NCI-H1092 treated with DMSO at 0.1 percent for 48 hours (cell line): ENCODE results near the gene CPA2.

Experiments
- DNase-seq: peaks from one replicate; lab custom pipeline; 2025; lab: John Stamatoyannopoulos, UW

The CPA2 gene

DNA sequence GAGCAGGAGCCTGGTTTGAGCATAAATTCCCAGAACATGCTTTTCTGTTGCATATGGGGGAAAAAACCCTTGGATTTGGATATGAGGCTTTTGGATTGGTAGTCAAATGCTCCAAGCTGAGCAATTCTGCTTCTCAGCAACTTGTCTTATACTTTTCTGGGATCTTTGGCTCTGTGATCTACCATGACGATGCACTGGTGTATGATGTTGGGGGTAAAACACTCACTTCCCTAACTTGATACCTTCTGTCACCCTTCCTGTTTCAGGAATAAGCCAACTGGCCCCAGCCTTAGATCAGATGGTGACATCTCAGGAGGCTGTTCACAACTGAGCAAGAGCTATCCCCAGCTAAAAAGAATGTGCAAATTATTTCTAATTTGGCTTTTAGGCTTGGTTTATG is 13.2 kb downstream of the CPA2 start:
- no peak for DNase-seq

DNA sequence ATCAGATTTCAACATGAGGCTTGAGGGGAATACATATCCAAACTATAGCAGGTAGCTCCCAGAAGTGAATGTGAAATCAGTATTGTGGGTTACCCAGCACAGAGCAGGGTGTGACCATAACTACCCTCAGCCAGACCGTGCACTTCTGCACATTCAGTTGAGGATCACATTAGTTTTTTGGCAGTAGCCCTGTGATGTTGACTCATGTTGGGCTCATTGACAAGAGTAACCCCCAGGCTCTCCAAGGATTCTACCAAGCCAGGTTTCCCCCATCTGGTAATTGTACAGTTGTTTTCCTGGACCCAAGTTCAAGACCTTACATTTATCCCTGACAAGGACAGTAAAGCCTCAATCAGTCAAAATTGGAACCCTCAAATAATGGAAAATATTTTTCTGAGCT is 14.6 kb downstream of the CPA2 start:
- no peak for DNase-seq

DNA sequence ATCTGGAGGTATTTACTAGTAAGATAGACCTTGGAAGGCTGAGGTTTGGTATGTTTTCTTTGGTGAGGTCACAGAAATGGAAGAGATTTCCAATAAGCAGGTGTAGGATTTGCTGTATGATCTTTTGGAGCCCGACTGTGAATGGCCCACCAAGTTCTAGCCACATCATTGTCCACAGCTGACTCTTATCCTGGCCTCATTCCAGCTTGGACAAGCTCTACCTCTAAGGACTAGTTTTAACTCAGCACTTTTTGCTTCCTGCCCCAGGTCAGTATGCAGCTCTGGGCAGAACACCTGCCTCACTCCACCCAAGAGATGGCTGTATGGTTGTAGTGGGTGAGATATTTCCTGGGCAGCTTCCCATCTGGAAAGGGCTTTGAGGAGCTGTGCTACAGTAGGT is 20.2 kb downstream of the CPA2 start:
- DNase-seq: no peak

DNA sequence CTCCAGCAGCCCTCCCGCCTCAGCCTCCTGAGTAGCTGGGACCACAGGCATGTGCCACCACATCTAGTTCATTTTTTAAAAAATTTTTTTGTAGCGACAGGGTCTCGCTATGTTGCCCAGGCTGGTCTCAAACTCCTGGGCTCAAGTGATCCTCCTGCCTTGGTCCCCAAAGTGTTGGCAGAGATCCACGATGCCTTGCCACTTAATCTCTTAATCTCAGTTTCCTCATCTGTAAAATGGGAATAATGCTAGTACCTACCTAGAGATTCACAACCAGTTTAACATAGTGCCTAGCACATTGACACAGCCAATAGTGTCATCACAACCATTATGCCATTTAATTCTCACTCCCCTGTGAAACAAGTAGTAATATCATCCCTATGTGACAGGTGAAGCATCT is 21.5 kb downstream of the CPA2 start:
- DNase-seq: no peak

DNA sequence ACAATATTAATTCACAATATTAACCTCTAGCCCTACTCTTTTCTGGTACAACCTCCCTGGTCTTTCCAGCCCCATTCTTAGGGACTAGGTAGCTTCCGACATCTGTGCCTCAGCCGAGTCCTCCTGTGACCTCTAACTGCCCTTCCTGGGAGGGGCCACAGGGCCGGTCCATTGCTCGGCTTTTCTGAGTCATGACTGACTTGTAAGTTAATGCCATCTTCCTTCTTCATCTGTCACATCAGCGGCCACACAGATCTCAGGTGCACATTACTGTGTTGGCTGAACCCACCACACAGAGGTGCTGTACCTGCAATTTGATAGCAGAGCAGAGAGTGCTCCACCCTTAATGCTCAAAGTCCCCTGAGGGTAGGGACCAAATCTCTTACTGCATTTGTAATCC is 22.2 kb downstream of the CPA2 start:
- no peak for DNase-seq

DNA sequence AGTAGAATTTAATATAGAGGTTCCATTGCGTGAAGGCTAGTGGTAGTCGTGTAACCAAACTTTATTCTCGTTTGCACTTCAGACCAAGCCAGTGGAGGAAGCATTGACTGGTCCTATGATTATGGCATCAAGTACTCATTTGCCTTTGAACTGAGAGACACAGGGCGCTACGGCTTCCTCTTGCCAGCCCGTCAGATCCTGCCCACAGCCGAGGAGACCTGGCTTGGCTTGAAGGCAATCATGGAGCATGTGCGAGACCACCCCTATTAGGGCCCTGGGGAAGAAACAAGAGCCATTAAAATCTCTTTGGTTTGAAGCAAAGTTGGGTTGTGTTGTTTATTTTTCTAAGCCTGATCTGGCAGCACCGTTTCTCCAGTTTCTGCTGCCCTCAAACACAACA is 22.8 kb downstream of the CPA2 start:
- no peak for DNase-seq

DNA sequence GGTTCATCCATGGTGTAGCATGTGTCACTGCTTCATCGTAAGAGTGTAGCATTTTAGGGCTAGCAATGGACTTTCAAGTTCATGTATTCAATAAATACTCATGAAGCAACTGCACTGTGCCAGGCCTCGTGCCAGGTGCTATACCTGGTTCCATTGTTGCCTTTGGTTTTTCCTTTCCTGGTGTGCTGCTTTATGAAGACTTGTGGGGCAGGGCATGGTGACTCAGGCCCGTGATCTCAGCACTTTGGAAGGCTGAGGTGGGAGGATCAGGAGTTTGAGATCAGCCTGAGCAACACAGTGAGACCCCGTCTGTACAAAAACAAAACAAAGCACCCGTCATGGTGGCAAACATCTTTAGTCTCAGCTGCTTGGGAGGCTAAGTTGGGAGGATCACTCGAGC is 24.1 kb downstream of the CPA2 start:
- DNase-seq: no peak

DNA sequence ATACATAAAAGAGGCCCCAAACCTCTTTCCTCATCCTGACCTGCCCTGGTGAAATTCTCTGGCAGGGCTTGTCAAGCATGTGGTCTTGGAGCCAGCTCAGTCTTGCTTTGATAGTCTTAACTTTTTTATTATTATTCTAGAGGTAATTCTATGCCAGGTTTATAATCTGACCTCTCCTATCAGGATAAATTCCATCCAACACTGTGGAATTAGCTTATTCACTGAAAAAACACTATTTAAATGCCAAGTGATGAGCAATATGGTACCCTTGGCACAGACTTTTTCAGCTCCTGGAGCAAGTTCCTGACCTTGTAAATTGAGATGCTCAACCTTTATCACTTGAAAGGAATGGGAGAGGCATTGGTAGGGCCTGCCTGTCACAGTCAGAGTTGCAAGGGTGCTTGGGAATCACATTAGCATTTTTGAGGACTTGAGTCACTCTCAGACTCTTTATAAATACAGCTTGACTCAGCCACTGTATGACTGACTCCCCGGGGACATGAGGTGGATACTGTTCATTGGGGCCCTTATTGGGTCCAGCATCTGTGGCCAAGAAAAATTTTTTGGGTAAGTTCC is 26.1 kb downstream of the CPA2 start, which contains the start of gene CPA4:
CPA4 (plus strand) TSS at position 480 of the 576 bp plus-strand sequence; CDS start at position 500, 20 bp downstream.
- DNase-seq: no peak

DNA sequence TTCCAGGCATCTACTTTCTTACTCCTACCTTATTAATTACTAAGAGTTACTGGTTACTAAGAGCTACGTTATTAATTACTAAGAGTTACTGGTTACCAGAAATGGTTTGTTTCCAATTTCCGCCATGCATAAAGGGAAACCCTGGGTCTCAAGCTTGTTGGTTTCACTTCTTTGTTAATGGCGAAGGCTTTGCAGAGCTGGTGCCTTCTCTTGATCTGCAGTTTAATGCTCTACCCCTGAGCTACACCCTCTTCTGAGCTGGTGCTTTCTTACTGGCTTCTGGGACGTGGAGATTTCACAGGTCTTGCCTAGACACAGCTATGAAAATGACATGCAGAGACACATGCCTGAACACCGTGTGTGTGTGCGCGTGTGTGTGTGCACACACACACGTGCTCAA is 26.9 kb downstream of the CPA2 start:
- DNase-seq: no peak

DNA sequence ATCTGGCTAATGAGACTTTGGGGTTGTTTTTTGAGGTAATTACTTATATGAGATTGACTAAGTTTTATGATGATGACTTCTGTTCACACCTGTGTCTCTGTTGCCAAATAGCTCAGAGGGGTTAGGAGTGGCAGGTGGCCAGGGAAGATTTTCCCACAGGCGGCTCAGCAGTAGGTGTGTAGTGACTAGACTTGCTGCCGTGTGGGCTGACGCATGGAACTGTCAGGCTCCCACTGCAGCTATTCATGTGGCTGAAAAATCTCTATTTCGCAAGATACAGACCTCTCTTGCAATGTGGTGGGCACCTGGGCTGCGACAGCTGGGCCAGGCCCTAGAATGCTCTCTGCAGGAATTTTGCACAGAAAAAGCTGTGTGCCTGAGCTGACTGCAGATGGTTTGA is 27.7 kb downstream of the CPA2 start:
- DNase-seq: no peak

DNA sequence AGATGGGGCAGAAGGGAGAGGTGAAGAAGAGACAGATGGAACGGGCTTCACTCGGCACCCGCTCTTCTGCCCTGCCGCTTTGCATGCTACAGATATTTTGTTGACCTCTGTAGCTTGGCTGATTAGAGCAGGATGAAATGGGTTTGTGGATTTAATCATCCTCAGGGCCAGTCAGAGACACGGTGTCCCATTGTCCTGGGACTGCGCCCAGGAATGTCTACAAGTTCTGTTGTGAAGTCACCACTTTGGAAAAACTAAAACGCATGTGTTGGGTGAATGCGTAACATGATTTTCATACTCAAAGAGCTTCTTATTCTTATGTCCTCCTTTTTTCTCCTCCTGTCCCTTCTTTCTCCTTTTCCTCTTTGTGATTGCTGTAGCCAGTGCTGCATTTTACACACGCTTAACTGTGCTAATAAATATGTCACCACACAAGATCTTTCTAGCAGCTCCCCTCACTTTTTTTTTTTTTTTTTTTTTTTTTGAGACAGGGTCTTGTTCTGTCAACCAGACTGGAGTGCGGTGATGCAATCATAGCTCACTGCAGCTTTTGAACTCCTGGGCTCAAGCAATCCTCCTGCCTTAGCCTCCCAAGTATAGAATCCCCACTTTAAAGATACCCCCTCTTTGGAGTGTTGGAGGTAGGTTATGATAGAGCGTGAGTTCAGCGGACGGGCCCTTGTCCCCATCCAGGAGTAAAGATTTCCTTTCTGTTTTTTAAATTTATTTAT is 29.7 kb downstream of the CPA2 start:
- no peak for DNase-seq

DNA sequence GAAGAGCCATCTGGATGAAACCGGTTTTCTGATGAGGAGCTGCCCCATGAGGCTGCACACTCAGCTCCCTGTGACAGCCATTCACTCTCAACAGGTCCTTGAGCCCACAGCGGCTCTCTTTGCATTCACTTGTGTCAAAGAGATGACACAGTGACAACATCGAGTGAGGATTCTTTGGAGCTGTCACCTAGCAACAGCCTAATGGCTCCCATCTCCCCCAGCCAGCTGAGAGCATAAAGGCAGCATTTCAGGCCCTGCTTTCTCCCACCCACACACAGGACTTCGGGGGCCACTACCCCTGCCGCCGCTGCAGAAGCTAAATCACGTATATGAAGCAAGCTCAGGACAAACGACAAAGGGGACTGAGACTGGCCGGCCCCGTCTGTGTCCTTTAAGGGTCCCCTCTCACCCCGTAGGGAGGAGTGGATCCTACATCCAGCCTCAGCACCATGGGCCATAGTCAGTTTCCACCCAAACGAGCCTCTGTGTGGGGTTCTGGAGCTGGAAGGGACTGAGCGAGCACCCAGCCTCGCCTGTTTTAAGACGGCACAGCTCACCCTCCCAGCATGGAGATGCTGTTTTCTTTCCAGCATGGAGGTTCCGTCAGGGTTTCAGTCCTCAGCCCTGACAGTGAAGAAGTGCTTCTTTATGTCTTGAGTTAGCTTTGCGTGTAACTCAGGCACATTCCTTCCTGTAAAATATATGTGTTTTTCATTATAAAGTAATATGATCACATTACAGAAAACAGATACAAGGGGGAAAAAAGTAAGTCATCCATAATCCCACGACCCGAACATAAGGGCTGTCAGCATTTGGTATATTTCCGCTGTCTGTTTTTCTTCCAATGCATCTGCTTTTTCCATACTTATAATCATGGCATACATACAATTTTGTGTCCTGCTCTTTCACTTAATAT is 31.2 kb downstream of the CPA2 start:
- DNase-seq: peak; percentile 58

DNA sequence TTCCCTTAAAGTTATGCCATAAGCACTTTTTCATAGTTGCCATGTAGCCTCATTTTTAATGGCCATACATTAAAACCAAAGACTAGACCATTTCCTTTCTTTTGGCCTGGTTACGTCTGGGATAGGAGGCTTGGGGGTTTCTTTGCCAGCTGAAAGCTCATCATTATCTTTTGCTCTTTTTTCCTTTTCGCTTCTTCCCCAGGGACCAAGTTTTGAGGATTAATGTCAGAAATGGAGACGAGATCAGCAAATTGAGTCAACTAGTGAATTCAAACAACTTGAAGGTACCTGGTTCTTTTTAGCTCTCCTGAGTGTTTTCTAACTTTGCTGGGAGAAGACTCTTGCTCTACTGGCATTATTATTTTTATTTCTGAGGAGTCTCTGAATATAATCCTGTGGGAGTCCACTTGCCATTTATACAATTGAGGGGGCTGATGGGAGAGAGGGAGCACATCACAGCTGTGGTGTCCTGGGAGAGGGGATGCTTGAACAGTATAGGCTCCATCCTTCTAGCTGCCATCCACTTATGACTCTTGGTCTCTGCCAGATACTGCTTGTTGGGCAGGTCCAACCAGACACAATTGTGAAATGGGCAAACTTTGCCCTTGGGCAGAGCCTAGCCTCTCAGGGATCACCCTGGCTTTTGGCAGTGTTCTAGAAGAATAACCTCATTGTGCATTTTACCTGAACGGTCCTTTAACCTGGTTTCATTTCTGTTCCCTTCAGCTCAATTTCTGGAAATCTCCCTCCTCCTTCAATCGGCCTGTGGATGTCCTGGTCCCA is 32.1 kb downstream of the CPA2 start:
- no peak for DNase-seq

DNA sequence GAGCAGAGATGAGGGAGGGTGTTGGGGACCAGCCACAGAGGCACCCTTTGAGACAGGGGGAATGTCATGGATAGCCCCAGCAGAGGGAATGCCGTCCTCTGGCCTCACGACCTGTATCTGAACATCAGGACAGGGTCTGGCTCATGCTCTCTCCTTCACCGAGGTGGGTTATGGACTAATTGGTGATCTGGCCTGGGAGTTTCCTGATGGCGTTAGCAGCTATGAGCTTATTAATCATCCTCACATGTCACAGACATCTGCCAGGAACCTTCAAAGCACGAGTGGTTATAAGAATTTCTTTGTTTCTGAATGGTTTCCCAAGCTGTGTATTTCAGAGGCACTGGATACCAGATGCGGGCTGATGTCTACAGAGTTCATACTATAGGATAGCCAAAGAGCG is 33.2 kb downstream of the CPA2 start:
- DNase-seq: no peak

DNA sequence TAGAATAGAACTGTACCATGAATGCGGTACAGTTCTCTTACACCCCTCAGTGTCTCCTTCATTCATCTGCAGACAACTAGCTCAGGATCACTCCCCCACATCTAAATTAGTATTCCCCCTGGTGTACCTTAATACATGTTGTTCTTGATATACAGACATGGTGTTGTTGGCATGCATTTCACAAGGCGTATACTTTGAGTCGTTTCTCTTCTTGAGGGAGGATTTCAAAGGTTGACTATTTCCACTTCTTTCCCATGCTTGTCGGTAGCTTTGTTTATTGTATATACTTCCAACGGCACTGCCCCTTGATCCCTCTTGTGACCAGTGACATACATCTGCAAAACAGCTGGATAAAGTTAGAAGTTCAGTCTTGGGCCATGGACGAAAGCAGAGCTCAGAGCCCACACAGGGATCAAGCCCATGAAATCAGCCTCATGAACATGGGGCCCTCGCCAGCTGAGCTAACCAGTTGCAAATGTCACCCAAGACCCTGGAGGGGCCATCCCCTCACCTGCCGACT is 34.9 kb downstream of the CPA2 start:
- DNase-seq: no peak

DNA sequence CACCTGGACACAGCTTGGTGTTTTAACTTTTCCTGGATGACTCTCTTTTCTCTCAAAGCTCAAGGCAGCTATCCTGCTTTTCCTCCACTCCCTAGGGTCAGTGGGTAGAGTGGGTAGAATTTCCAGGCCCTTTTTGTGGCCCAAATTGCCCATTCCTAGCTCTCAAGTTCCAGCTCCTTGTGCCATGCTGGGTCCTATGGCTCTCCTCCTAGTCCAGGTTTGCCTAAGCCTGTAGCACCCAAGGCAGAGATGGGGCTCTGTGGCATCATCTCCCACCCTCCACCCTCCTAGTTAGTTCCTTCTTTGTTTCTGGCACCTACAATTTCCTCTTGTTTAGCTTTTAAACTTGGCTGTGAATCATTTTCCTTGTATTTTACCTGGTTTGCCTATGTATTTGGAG is 36.0 kb downstream of the CPA2 start:
- DNase-seq: no peak

DNA sequence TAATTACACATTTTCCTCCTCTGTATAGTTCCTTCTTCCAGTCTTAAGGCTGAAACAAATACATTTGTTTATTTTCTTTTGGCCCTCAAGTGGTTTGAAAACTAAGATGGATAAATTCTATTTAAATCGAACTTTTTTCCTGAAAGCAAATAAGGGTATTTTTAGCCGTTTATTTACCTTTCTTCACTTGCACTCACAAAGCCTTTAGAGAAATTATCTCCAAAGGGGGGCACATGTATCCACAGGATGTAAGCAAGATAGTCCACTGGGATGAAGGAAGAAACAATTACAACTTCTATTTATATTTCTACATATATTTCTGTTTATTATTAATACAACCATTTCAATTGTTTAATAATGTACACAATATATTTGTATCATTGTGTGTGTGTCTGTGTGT is 36.5 kb downstream of the CPA2 start:
- no peak for DNase-seq

DNA sequence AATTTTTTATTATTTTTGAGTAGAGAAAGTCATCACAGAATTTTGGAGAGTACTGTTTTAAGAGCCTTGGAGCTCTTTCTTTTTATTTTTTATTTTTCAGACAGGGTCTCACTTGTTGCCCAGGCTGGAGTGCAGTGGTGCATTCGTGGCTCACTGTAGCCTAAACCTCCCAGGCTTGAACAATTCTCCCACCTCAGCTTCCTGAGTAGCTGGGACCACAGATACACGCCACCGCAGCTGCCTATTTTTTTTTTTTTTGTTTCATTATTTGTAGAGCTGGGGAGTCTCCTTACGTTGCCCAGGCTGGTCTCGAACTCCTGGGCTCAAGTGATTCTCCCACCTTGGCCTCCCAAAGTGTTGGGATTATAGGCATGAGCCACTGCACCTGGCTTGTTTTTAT is 36.9 kb downstream of the CPA2 start:
- DNase-seq: no peak

DNA sequence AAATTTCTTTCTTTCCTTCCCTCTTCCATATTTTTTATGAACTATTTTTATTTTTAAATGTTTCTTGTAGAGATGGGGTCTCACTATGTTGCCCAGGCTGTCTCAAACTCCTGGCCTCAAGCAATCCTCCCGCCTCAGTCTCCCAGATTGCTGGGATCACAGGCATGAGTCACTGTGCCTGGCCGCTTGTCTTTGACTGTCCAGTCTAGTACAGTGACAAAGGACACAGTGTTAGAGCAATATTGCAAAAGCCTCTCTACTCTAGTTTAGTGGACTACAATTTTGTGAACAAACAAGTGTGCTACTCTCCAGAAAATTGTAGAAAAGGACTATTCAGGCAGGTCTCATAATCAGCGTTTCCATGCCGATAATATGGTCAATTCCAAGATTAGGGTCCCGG is 37.3 kb downstream of the CPA2 start:
- DNase-seq: no peak

DNA sequence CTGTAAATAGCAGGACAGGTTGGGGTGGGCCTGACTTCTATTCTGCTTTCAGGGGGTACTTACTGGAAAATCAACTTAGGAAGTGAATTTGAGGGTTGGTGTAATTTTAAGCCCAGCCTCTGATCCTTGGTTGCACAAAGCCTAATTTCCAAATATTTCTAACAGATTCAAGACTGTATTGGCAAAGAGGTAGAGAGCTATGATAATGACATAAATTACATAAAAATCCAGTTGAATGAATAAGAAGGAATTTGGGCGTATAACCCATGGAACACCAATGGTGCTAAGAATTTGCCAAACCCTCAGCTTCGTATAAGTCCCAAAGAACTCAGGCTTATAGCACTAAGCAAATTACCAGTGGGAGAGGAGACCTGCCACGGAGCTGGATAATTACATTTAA is 38.2 kb downstream of the CPA2 start:
- no peak for DNase-seq

DNA sequence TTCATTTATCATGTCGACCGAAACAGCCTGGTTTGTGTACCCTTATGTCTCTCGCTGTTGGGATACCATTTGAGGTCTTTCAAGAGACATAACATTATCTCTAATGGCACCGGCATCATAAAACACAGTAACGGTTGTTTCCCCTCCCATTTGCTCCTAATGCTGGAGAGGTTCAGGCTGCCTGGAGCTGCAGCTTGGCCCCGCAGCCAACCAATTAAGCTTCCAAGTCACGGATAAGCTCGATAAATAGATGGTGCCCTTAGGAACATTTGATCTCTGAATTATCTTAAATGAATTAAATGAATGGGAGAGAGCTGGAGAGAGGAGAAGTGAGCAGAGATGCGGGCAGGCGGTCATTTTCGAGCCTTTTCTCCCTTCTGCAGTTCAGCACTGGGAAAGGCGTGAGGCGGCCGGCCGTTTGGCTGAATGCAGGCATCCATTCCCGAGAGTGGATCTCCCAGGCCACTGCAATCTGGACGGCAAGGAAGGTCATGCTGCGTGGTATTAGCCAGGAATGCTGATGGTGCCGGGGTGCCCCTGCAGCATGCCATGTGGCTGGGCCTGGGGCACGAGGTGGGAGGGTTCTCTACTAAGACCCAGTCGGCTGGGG is 38.9 kb downstream of the CPA2 start:
- peak; percentile 35 for DNase-seq

DNA sequence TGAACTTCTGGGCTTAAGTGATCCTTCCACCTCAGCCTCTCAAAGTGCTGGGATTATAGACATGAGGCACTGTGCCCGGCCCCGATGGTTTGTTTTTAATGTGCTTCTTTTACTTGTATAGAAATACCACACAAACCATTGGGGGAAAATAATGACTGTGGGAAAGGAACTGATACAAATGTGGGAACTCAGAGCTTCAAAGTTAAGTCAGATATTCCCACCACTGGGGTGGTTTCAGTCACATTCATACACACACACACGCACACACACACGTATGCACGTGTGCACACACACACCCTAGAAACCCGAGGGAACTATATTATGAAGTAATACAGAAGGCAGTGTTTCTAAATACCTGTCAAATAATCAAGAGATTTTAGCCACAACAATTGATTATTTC is 43.3 kb downstream of the CPA2 start:
- no peak for DNase-seq
